Smooth muscle cell (in vitro differentiated cells): ENCODE measurements around the gene GFPT2. TPM values are rescaled to one million over a fixed set of nuclear protein-coding genes. Genes with fewer than 3 reads are reported as not detected.

Source experiments
- DNase-seq: peaks from one replicate; lab custom pipeline; 2025; ENCODE audit not compliant: unreplicated experiment; lab: John Stamatoyannopoulos, UW
- H2AFZ ChIP-seq: fragments of 200-600 bp; sonication (generic); 2 replicates; pipeline ENCODE4 v1.6.0; 2016; ENCODE audit warnings: antibody characterized with exemption, low read depth, mild to moderate bottlenecking
- H3F3A ChIP-seq: fragments of 200-600 bp; sonication (generic); 2 replicates; pipeline ENCODE4 v1.6.0; 2017; ENCODE audit warnings: antibody characterized with exemption, low read depth
- H3K27ac ChIP-seq: fragments of 200-600 bp; sonication (generic); 2 replicates; pipeline ENCODE4 v1.5.1; 2016; ENCODE audit warnings: low read depth, mild to moderate bottlenecking
- H3K27me3 ChIP-seq: fragments of 200-600 bp; sonication (generic); 2 replicates; pipeline ENCODE4 v1.6.1; 2016; ENCODE audit warnings: low read depth, mild to moderate bottlenecking
- H3K36me3 ChIP-seq: fragments of 200-600 bp; sonication (generic); 2 replicates; pipeline ENCODE4 v1.5.1; 2016; ENCODE audit warnings: low read depth
- H3K4me1 ChIP-seq: fragments of 200-600 bp; sonication (generic); 2 replicates; pipeline ENCODE4 v1.5.1; 2016; ENCODE audit warnings: low read depth
- H3K4me2 ChIP-seq: fragments of 200-600 bp; sonication (generic); 2 replicates; pipeline ENCODE4 v1.6.0; 2016; ENCODE audit warnings: mild to moderate bottlenecking
- H3K4me3 ChIP-seq: fragments of 200-600 bp; sonication (generic); 2 replicates; pipeline ENCODE4 v1.5.1; 2016; ENCODE audit warnings: mild to moderate bottlenecking
- H3K79me2 ChIP-seq: fragments of 200-600 bp; sonication (generic); 2 replicates; pipeline ENCODE4 v1.6.0; 2016; ENCODE audit warnings: low read depth, mild to moderate bottlenecking
- H3K9ac ChIP-seq: fragments of 200-600 bp; sonication (generic); 2 replicates; pipeline ENCODE4 v1.6.0; 2016; ENCODE audit warnings: low read depth
- H3K9me3 ChIP-seq: fragments of 200-600 bp; sonication (generic); replicated peaks from 2 replicates; pipeline ENCODE4 v1.5.1; 2016; ENCODE audit warnings: low read depth
- H4K20me1 ChIP-seq: fragments of 200-600 bp; sonication (generic); 2 replicates; pipeline ENCODE4 v1.6.0; 2016; ENCODE audit warnings: low read depth
- CTCF ChIP-seq: fragments of 200-600 bp; sonication (generic); IDR thresholded peaks from 2 replicates; pipeline ENCODE4 v1.5.1; 2017; ENCODE audit warnings: borderline replicate concordance, mild to moderate bottlenecking, antibody characterized with exemption; ENCODE audit not compliant: insufficient read depth, poor library complexity, severe bottlenecking
- WGBS: methylation state at CpG from one replicate; pipeline ENCODE4 v1.1.7; 2016; ENCODE audit warnings: low lambda C conversion rate; 5-methylcytosine and 5-hydroxymethylcytosine counted together
- polyA plus RNA-seq: library from polyadenylated mRNA; unstranded; fragments of >200 nt; fragmentation: Nextera tagmentation; extraction: Ambion mirVana; gene quantifications from 2 replicates; pipeline ENCODE4 v1.2.1, GENCODE V29; 2016
- total RNA-seq: library from RNA; depleted of rRNA; stranded (reverse); fragments of >200 nt; gene quantifications from 2 replicates; pipeline ENCODE4 v1.2.3, GENCODE V29; 2014

Gene GFPT2
- total and polyA plus RNA-seq, 2 experiments from 2014 or later, result 137 to 243 TPM

- Histone ChIP-seq H3F3A (no peaks in the 10 kb centered on the region), H3K4me3 (peak overlapping the region; percentile 62), H3K27me3 (peaks cover 5% of the 10 kb centered on the region), H3K9me3 (no peaks in the 10 kb centered on the region), H3K9ac (peak overlapping the region; percentile 91), H3K79me2 (peaks cover 57% of the 10 kb centered on the region), H3K36me3 (no peaks in the 10 kb centered on the region), H3K27ac (peak overlapping the region; percentile 66), H4K20me1 (peaks cover 57% of the 10 kb centered on the region), H3K4me1 (peaks cover 39% of the 10 kb centered on the region), H3K4me2 (peak overlapping the region; percentile 97), H2AFZ (no peak overlapping the region)
- no peak for DNase-seq
- 5% methylated on average over 51 of the region's 95 CpGs for WGBS
- TF ChIP-seq CTCF, result no peak
Measured at GRCh38 chr5:180352116-180353047, 754 bp downstream of the GFPT2 start.

GRCh38 chr5:180350711-180351465 lies 2.2 kb downstream of the GFPT2 start:
- Histone ChIP-seq H3K79me2 (peaks cover 72% of the 10 kb centered on the region), H2AFZ (no peak overlapping the region), H4K20me1 (peaks cover 72% of the 10 kb centered on the region), H3K9ac (peak overlapping the region; percentile 91), H3K4me3 (peak overlapping the region; percentile 62), H3K9me3 (no peaks in the 10 kb centered on the region), H3K27me3 (peaks cover 5% of the 10 kb centered on the region), H3K4me2 (peak overlapping the region; percentile 97), H3K36me3 (no peaks in the 10 kb centered on the region), H3F3A (no peaks in the 10 kb centered on the region), H3K4me1 (peaks cover 39% of the 10 kb centered on the region), H3K27ac (peak overlapping the region; percentile 66)
- 23% methylated on average over 11 of the region's 11 CpGs for WGBS
- no peak for TF ChIP-seq CTCF
- DNase-seq, result no peak

GRCh38 chr5:180350296-180350695 lies 2.8 kb downstream of the GFPT2 start:
- no peaks in the 10 kb centered on the region for H3F3A ChIP-seq
- H3K27me3 ChIP-seq, result peaks cover 5% of the 10 kb centered on the region
- H3K36me3 ChIP-seq, result no peaks in the 10 kb centered on the region
- peaks cover 39% of the 10 kb centered on the region for H3K4me1 ChIP-seq
- no peak for DNase-seq
- H3K9ac ChIP-seq, result peak overlapping the region; percentile 91
- 68% methylated on average over 7 of the region's 7 CpGs for WGBS
- H3K27ac ChIP-seq, result peak overlapping the region; percentile 66
- peaks cover 78% of the 10 kb centered on the region for H4K20me1 ChIP-seq
- peaks cover 78% of the 10 kb centered on the region for H3K79me2 ChIP-seq
- H3K9me3 ChIP-seq, result no peaks in the 10 kb centered on the region
- TF ChIP-seq CTCF, result no peak
- H3K4me2 ChIP-seq, result peak overlapping the region; percentile 97
- peak overlapping the region; percentile 62 for H3K4me3 ChIP-seq
- no peak overlapping the region for H2AFZ ChIP-seq
